NCI-H82 treated with DMSO at 0.1 percent for 48 hours (cell line): Measurements from ENCODE around the gene CAGE1.
"Not testable (repeated sequence)": the region's sequence is repeated elsewhere in the genome, so short reads cannot be mapped to it uniquely, and the experiment has no call there.

Experiments
- DNase-seq: peaks from one replicate; lab custom pipeline; 2025; ENCODE audit not compliant: unreplicated experiment; lab: John Stamatoyannopoulos, UW

Gene CAGE1

DNA sequence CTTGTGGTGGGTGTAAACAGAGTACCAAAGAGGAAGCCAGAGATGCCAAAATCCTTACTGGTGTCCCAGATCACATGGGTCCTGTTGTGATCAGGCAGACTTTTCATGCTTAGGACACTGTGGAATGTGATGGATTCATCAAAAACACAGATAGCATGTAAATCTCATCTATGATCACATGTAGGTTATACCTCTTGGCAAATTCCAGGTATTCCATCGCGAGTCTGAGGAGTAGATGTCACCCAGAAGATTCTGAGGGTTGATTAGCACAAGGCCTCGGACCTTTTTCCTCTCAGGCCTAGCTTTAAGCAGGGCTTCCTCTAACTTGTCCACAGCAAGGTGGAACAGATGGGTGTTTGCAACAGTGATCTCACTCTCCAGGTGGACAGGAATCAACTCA, 48.3 kb downstream of the CAGE1 start:
- DNase-seq: no peak

DNA sequence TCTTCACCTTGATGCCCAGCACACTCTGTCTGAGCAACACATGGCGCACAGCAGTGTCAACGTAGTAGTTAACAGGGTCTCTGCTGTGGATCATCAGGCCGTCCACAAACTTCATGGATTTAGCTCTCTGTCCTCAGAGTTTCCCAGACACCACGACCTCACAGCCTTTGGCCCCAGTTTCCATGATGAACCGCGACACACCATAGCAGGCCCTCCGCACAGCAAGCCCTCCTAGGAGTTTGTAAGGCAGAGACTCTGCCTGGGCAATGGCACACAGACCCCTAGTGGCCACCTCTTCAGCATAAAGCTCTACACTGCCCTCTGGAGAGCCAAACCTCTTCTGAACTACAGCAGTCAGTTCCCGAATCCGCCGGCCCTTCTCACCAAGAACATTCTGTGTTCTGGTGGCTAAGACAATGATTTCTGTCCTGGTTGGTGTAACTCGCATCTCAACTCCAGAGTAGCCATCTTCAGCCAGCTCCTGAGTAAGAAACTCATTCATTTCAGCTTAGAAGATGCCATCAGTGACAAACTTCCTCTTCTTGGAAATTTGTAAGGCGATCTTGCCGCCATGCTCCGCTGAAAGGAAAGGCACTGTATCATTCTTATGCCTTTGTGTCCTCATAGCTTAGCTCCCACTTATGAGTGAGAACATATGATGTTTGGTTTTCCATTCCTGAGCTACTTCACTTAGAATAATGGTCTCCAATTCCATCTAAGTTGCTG, 50.4 kb downstream of the CAGE1 start:
- DNase-seq: peak; percentile 12

DNA sequence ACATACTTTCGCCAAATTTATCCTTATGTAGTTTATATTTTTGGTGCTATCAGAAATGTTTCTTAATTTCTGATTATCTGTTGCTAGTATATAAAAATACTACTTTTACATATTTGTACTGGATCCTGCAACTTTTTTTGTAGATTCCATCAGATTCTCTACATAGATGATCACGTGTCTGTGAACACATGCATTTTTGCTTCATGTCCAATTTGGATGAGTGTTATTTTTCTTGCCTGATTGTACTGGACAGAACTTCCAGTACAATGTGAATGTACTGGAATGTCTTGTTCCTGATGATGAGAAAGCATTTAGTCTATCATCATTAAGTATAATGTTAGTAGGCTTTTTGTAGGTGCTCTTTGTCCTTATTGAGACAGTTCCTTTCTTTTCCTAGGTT, 51.5 kb downstream of the CAGE1 start:
- no peak for DNase-seq

DNA sequence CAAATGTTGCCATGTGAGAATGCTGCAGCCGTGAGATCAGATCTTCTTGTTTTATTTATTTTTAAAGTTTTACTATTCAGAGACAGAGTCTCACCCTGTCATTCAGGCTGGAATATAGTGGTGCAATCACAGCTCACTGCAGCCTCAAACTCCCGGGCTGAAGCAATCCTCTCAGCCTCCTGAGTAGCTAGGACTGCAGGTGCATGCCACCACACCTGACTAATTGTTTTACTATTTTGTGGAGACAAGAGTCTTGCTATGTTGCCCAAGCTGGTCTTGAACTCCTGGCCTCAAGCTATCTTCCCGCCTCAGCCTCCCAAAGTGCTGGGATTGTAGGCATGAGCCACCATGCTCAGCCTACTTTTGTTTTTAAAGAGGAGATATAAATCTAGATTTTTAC, 54.0 kb downstream of the CAGE1 start:
- DNase-seq: no peak

DNA sequence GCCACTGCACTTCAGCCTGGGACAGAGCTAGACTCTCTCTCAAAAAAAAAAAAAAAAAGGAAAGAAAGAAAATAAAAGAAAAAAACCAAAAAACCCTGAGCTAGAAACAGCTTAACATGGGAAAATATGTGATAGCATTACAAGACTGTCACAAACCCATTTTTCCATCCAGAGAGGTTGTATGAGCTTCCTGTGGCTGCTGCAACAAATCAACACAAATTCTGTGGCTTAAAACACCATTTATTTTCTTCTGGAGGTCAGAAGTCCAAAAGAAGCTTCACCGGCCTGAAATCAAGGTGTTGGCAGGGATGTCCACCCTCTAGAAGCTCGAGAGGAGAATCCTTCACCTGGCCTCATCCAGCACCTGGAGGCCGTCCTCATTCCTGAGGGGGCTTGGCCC, 54.9 kb downstream of the CAGE1 start:
- DNase-seq: no peak

GRCh38 chr6:7332090-7332745, 57.3 kb downstream of the CAGE1 start:
- DNase-seq: no peak

DNA sequence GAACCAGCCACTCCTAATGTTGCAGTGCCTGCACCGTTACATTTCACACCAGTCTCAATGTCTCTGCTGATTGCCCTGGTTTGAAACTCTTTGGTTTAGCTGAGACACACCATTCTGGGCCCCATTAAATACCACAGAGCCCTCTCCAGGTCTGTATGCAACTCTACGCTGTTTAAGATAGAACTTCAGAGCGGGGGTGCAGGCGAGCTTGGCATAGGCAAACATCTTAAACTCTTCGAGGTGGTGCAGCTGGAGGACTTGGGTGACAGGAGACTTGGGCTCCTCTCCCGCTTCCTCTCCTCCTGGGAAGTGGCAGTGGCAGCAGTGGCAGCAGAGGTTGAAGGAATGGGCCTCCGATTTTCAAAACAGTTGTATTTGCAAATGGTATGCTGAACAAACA, 58.1 kb downstream of the CAGE1 start:
- DNase-seq: no peak

- no peak for DNase-seq
These were observed 61.3 kb downstream of the CAGE1 start for GRCh38 chr6:7328243-7328642.

DNA sequence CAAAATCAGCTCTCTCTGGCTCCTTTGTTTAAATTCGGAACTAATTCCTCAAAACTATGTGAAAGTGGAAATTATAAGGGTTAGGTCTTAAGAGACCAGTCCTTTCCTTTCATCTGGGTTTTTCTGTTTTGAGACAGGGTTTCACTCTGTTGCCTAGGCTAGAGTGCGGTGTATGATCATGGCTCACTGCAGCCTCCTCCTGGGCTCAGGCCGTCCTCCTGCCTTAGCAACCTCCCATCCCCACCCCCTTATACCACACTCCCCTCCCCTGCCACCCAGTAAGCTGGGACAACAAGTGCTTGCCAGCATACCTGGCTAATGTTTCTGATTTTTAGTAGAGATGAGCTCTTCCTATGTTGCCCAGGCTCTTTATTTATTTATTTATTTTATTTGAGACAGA, 63.8 kb downstream of the CAGE1 start:
- DNase-seq: no peak

GRCh38 chr6:7324520-7324919, 65.0 kb downstream of the CAGE1 start:
- no peak for DNase-seq

- DNase-seq: no peak
These were observed 66.5 kb downstream of the CAGE1 start for GRCh38 chr6:7323074-7323473.

GRCh38 chr6:7321866-7322265, 67.7 kb downstream of the CAGE1 start:
- not testable (repeated sequence) for DNase-seq

DNA sequence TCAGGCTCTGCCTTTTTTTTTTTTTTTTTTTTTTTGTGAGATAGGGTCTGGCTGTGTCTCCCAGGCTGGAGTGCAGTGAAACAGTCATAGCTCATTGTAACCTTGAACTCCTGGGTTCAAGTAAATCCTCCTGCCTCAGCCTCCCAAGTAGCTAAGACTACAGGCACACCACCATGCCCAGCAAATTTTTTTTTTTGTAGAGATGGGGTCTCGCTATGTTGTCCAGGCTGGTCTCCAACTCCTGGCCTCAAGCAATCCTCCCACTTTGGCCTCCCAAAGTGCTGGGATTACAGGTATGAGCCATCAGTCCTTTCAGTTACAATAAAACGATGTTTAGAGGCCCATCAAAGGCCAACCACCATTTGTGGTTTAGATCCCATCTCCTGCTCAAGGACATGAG, 70.1 kb downstream of the CAGE1 start:
- not testable (repeated sequence) for DNase-seq

- no peak for DNase-seq
These were observed 72.0 kb downstream of the CAGE1 start for GRCh38 chr6:7317538-7317937.

- DNase-seq: no peak
These were observed 72.6 kb downstream of the CAGE1 start for GRCh38 chr6:7316658-7317533.

- DNase-seq: no peak
These were observed 73.6 kb downstream of the CAGE1 start for GRCh38 chr6:7315948-7316365.

- not testable (repeated sequence) for DNase-seq
These were observed 74.2 kb downstream of the CAGE1 start for GRCh38 chr6:7315087-7315947.

- no peak for DNase-seq
These were observed 75.1 kb downstream of the CAGE1 start for GRCh38 chr6:7314414-7314813.

DNA sequence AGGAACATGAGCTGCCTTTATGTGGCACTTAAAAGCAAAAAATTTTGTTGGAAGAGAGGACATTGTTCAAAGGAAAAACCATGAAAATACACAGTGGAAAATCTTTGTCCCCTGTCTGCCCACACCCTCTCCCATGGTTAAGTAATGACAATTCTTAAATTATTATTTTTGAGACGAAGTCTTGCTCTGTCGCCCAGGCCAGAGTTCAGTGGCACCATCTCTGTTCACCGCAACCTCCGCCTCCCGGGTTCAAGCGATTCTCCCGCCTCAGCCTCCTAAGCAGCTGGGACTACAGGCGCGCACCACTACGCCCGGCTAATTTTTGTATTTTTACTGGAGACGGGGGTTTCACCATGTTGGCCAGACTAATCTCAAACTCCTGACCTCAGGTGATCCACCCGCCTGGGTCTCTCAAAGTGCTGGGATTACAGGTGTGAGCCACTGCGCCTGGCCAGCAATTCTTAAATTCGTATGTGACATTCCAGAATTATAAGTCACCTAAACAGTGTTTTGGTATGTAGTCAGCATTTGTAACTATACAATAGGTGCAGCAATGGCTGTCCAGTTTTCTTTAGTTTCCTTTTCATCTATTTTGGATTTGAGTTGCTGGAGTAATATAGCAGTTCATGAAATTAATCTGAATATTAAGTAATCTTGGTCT, 75.9 kb downstream of the CAGE1 start:
- no peak for DNase-seq
